Kasumi-1 (cell line): ENCODE data around the gene CDON.
"Not testable (repeated sequence)": the region's sequence is repeated elsewhere in the genome, so short reads cannot be mapped to it uniquely, and the experiment has no call there.

Experiments
- DNase-seq, 2 experiments: peaks; one replicate each; lab custom pipeline; 2025; lab: John Stamatoyannopoulos, UW

The CDON gene

DNA sequence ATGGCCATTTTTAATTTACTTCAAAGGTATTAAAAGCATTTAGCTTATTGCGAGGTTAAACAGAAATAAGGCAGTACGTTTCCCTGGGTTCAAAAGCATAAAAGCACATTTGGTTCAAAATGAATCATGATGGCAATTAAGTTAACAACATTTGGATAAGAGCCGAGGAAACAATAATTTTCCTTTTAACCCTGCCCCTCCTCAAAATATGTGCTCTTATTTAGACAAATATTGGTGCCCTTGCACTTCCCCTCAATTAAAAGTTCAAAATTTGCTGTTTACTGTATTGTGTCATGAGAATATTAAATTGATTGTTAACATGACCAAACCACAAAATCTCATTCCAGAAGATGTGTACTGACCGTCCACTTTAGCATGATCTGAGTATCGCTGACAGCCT lies 68.2 kb downstream of the CDON start:
- DNase-seq = no peak

DNA sequence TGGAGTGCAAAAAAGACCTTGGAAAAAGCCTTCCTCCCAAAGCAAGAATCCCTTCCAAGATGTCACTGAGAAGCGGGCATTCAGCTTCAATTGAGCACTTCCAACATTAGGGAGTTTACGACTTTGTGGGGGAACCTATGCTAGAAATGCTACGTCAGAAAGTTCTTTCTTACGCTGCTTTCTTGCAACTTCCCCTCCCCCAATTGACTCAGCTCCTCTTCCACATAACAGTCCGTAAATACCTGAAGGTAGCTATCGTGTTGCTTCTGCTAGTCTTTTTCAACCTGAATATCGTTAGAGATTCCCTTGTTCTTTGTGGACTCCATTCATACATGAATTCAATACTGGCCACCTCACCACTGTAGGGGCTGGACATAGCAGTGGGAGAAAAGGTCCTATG lies 69.8 kb downstream of the CDON start:
- no peak for DNase-seq

DNA sequence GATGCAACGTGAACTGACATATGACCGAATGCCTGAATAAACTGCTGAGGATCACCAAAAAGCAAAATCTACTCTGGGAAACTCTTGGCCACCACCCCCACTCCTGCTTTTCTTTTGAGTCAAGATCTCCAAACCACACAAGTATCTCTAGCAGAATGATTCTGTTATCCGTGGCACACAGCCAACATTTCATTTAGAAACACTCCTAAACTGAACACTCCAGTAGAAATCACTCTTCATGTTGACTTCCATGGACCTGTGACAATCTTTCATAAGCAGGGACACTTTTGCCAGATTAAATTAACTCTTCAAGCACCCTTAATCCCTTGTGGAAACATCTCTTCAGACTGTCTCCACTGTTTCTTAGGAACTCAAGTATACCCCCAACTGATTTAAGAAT lies 72.4 kb downstream of the CDON start:
- DNase-seq = no peak

DNA sequence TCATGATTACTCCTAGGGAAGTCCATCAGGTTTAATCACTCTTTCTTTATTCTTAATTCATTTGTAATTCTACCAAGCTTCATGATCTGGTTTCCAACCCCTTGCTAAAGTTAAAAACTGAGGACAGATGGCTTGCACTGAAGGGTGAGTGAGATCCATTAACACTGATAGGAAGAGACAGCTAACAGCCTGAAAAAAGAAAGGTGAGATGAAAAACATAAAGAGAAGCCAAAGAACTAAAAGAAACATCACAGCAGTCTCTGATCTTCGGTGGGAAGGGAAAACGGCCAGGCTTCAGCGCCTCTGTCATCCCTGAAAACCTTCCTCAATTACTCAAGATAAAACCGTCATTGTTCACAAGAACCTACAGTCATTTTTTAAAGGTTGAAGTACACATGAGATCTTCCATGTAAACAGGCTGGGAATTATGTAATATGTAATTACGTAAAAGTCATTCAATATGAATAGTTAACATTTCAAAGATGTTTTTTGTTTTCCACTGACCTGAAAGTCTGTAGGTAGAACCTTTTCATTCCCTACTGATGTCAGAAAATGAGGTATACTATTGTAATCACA lies 75.5 kb downstream of the CDON start:
- DNase-seq = no peak

DNA sequence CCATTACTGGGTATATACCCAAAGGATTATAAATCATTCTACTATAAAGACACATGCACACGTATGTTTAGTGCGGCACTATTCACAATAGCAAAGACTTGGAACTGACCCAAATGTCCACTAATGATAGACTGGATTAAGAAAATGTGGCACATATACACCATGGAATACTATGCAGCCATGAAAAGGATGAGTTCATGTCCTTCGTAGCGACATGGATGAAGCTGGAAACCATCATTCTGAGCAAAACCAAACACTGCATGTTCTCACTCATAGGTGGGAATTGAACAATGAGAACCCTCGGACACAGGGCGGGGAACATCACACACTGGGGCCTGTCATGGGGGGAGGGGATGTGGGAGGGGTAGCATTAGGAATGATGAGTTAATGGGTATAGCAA lies 76.7 kb downstream of the CDON start:
- not testable (repeated sequence) for DNase-seq

DNA sequence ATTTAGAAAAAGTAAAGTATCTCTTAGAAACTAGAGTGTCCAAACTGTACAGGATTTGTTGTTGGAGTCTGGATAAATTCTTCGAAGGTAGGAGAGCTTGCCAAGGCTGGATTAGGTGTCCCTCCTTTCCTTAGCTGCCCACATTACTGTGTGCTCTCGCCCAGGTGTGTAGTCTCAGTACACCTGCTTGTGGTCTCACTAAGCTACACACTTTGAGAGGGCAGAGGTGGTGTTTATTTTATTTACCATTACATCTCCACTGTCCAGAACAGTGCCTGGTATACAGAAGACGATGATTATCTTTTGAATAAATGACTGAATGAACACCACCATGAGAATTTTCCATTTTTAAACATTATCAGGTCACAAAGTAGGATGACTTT lies 80.3 kb downstream of the CDON start:
- no peak for DNase-seq

DNA sequence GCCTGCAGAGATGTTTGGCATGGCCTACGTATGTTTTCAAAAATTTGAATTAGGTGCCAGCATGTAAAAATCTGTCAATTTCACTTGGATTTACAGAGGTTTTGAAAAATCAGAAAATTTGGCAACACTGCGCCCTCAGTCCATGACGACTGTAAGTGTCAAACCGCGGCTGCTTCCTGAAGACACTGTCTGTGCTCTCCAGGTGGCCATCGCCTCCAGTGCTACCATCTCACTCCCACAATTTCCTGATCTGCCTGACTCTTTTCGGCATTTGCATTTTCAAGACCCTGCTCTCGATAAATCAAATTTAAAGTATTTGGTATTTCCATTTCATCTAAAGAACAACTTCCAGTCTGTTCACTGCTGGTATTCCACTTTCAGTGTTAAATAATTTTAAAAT lies 82.2 kb downstream of the CDON start:
- DNase-seq = no peak

DNA sequence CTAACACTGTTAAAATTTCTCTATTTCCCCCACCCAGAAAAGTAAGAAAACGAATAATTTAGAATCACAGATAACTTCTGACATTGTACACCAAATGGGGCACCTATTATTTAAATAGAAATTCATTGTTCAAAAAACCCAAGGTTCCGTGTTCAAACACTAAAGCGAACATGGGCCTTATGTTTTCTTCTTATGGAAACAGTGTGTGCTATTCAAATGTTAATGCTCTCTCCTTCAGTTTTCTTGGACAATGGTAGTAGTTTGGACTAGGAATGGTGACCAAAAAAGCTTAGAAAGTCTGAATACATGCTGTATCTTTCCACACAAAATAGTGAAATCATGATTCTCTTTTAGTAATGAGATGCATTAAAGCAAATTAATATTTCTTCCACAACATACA lies 83.2 kb downstream of the CDON start:
- DNase-seq = no peak

DNA sequence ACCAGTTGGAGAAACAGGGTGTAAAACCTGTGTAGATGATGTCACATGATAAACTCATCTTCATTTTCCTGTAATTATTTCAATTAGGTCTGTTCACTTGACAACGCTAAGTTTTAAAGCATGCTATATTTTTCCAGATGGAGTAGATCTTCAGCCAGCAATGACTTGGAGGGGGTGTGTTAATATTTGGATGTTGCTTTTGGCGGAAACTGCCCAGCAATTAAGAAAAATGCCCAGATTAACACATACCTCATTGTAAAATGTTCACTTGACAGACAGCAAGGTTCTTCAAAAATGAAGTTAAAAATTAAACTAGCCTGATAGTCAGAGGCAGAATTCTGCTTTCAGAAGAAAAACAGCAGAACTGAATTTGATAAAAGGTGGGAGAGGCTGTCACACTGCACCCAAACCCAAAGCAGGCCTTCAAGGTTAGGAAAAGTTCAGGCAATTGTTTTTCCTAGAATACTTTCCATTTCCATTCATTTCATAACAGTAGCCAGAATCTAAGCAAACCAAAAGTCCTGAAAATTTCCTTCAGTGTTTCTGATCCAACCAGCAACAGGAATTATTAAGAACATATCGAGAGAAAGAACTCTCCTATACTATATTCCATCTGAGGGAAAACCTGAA lies 83.8 kb downstream of the CDON start:
- no peak for DNase-seq

DNA sequence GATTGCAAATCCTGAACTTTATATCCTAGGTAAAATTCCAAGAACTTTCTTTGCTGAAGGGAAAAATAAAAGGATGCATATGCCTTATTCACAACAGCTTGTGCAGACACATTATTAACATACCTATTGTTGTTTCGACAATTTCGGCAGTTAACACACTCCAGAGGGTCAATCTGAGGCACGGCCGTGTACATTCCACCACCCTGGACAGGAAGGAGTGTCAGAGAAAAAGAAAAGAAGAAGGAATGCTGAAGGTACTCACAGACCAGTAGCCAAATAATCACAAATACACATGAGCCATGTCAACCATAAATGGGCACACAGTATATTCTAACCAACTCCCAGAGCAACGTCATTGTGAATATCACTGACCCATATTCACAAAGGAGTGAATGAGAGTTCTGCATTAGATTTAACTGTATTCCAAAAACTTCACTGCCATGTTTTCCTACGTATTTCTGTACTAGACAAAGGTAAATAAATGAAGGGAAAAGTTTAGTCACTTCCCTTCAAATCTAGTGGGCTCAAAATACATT lies 84.4 kb downstream of the CDON start:
- no peak for DNase-seq

DNA sequence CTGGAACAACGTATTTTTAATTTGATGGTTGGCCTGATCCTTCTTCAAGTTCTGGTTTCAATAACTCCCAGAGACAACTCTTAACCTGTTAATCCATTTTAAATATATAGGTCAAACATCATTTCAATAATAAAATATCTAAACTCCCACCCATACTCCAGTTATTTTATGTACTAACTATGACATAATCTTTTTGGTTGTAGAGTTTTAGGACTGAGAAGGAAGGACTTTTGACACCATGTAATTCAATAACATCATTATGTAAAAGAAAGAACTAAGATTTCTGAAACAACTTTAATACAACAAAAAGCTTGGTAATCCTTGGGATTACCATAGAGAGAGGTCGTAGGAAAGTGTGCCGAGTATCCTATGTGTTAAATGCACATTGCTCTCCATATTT lies 85.3 kb downstream of the CDON start:
- DNase-seq = no peak

DNA sequence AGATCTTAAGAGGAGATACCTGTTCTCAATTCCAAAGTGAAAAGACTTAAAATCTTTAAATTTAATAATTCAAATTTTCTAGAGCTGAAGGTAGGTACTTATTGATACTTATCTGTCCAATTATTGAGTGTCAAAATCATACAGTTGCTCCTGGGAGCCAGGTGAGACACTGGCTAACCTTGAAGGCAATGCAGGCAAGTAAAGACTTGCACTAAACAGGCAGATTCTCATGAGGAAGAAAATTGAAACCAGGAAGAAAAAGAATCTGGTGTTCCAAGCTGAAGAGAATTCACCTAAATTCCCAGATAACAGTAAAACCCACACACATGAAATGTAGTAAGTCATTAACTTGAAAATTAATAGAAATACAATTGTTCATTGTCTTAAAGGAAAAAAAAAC lies 86.5 kb downstream of the CDON start:
- no peak for DNase-seq

DNA sequence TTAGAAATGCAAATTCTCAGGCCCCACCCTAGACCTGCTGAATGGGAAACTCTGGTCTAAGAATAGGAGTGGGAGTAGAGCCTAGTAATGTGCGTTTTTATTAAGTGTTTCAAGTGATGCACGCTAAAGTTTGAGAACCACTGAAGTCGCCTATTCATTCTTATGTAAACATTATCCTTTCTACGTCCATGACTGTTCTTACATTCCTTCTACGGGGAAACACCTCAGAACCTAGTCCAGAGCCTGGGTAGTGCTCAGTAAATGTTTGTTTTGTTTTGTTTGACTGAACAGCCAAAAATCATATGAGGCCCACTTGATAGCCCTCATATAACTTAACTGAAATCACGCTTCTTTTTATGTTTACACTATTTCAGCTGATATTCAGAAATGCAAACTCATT lies 87.0 kb downstream of the CDON start:
- DNase-seq = no peak

DNA sequence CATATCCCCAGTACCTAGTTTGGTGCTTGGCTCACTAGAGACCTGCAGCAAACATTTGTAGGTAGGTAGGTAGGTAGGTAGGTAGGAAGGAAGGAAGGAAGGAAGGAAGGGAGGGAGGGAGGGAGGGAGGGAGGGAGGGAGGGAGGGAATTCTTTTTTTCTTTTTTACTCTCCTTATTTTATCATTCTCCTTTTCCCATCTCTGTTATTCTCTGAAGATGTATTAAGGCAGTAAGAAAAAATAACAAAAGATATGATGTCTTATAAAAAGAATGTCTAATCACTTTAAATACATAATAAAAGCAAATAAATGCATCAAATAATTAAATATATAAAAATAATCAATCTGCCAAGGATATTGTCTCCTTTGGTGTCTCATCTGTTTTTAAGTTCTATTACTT lies 88.4 kb downstream of the CDON start:
- no peak for DNase-seq

DNA sequence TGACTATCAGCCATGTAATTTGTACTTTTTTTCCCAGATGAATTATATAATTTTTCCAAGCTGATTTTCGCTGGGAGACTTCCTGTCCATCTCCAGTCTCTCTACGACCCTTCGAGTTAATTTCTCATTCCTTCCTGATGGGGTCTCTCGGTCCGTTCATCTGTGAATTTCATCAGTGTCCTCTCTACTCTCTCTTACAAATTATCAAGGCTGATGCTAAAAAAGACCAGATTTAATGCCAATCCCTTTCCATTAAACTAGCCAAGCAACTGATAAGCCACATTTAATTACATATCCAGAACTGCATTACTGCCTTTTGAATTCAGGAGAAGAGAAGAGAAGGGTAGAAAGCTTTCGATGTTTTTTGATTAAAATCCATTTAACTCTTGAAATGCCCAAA lies 91.0 kb downstream of the CDON start:
- no peak for DNase-seq

DNA sequence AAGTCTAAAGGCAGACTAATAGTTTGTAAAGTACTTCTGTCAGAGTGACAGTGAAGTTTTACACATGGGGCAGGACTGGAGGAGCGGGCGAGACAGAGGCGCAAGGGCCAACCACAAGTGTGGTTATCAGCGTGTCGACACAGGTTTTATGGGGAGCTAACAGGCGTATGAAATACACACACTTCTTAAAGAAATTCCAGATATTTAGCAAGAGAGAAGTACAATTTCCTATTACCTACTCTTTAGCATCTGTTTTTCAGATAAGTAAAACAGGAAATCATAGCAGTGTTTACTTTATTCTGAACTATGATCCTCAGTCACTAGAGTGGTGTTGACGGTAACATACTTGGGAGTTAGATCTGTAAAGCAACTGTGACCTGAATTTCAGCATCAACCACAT lies 94.3 kb downstream of the CDON start:
- no peak for DNase-seq

DNA sequence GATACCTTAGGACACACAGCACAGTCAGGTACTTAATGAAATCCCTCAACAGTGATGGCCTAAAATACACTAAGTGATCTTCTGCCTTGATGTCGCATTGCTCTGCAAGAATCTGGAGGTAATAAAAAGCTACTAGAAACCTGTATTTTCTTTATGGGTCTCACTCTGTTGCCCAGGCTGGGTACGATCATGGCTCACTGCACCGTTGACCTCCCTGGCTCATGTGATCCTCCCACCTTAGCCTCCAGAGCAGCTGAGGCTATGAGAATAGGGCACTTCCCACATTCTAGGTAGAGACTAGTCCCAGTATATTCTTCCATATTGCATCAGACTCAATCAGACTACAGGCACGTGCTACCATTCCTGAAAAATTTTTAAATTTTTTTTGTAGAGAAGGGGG lies 95.2 kb downstream of the CDON start:
- no peak for DNase-seq

DNA sequence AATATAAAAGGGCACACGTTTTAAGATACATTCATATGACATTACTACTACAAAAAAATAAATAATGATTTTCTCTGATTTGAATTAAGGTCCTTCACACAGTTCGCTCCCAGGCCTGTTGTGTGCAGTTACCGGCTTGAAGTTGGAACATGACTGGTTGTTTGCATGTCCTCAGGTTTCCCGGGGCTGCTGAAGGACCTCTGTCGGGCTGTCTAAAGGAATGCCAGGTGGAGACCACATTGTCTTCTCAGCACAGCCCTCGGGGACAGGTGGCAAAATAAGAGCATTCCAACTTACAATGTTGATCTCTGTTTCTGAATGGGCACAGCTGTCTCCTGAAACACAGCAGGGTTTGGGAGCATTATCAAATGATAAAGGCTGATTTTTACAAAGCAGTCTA lies 101.9 kb downstream of the CDON start:
- DNase-seq = no peak

DNA sequence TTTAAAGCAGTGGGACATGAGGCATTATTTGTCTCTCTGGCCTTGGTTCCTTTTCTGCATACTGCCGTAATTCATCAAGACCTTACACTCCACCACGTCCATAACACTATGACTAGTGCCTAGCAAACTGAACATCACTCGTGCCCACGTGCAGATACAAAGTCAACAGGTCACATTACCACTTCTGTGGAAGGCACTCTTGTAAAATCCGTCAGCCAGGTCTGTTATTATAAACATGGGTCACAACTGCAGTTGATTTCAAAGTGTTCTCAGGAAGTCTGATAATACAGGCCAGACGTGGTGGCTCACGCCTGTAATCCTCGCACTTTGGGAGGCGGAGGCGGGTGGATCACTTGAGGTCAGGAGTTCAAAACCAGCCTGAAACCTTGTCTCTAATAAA lies 102.7 kb downstream of the CDON start:
- DNase-seq = no peak

DNA sequence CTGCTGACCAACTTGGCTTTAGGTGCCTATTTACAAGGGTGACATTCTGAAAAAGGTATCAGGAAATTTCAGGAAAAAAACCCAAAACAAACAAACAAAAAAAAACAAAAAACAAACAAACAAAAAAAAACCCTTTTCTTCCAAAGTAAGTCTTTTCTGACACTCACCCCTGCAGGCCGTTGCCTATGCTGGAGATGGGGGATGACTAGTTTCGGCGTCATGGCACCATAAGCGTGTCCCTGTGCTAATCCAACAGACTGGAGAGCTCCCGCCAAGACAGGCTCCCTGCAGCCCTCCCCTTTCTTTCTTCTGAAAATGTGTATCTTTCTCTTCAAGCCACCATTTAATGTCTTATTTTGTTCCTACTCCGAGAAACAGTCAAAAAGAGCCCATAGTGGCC lies 103.2 kb downstream of the CDON start:
- DNase-seq = no peak

DNA sequence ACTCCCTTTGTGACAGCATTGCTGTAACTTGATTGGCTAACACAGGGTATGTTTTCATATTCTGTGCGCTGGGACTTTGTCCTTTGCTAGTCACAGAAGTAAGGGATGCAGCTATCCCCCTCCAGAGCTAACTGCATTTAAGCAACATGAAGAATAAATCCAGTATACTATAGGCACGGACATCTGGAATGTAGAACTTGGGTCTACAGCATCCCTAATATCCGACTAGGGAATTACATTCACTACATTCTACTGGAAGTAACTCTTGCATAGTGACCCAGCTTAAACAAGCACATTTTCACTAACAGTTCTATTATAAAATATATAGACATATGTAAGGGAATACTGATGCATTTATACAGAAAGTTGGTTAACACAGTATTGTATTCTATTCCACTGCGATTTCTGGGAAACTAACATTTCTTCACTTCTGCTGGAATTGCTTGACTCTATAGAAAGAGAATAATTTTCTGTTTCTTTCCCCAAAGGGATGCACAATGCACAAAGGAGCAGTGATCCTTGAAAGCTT lies 103.7 kb downstream of the CDON start:
- DNase-seq = no peak

DNA sequence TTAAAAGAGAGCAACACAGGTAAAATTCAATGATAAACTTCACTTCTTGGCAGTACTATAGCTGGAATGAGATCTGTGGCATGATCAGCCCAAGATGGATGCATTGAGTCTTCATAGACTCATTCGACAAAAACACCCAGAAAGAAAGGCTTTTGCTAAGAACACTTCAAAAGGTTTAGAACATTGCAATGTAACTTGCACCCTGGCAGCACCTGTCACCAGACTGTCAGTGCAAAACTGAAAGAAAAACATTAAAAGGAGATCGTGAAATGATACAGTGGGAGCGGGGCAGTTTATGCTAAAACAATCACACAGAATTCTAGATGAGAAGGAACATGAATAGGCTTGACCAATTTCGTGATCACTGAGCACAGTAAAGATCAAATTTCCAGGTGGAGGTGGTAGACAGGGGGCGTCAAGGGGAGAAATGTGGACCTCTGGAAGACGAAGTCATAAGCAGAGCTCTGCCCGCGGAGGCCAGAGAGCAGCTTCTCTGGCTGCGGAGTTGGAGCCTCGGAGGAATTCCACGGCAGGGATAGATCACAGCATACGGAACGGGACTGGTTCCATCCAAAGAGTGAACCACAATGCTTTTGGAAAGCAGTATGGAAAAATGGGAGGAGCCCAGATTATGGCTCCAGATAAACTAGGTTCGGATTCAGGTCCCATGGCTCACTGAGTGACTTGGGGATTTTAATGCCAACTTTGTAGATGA lies 104.9 kb downstream of the CDON start:
- no peak for DNase-seq

DNA sequence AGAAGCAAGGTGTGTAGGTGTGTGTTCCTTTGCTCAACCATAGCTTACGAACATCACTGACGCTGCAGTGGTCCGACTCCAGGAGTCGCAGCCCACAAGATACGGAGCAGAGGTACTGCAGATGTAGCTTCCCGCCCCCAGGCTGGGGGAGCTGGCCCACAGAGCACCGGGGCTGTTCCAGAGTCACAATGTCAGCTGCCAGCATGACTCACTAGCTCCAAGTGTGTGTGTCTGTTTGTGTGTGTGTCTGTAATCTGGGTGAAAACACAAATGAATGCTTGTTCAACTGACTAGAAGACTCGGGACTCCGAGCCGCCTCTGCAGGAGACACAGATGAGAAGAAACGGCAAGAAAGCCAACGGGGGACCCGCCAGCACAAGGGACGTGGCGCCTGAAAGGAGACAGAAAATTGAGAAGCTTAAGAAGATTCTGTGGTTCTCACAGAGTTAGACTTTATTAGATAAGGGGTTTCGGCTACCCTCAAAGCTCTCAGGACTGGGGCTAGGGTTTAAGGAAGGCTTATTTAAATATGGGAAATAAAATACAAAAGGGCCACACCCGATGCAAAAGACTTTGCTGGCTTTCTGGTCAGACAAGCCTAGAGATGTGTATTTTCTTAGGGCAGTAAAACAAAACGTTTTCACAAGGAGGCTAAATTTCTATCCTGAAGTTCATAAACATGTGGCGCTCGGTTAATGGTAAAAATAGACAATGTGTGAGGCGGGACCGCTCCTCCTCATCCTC lies 106.1 kb downstream of the CDON start:
- DNase-seq = no peak
